Fibroblast of lung (primary cell): ENCODE results near the gene SH3TC2.

ENCODE experiments used
- EZH2 ChIP-seq: IDR thresholded peaks from 2 replicates; pipeline ENCODE4 v1.5.1; 2012; ENCODE audit warnings: low read length, control low read depth, mild to moderate bottlenecking; ENCODE audit errors: missing control alignments
- TF ChIP-seq, protein P1 (sequence below), 2 donors: IDR thresholded peaks in 1 of 2; conservative IDR thresholded peaks in 1 of 2; 1 replicate in 1 of 2; 2 replicates in 1 of 2; pipeline ENCODE4 v1.5.1; 2011 to 2012; ENCODE audit warnings: low read length in 2 of 2, control low read depth in 1 of 2, inconsistent platforms in 1 of 2, low read depth in 1 of 2, mild to moderate bottlenecking in 1 of 2

- TF ChIP-seq, protein P1, sequence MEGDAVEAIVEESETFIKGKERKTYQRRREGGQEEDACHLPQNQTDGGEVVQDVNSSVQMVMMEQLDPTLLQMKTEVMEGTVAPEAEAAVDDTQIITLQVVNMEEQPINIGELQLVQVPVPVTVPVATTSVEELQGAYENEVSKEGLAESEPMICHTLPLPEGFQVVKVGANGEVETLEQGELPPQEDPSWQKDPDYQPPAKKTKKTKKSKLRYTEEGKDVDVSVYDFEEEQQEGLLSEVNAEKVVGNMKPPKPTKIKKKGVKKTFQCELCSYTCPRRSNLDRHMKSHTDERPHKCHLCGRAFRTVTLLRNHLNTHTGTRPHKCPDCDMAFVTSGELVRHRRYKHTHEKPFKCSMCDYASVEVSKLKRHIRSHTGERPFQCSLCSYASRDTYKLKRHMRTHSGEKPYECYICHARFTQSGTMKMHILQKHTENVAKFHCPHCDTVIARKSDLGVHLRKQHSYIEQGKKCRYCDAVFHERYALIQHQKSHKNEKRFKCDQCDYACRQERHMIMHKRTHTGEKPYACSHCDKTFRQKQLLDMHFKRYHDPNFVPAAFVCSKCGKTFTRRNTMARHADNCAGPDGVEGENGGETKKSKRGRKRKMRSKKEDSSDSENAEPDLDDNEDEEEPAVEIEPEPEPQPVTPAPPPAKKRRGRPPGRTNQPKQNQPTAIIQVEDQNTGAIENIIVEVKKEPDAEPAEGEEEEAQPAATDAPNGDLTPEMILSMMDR (conservative IDR thresholded peaks at IDR 0.05 in 1 of 2, IDR thresholded peaks at IDR 0.05 in 1 of 2; ENCODE audit: low read depth in 1 of 2, low read length in 2 of 2) = no peak
- no peak for TF ChIP-seq EZH2
Measured at GRCh38 chr5:149094996-149095395, 32.1 kb upstream of the SH3TC2 start.
